Forelimb muscle (tissue), 1 donor: ENCODE results near the gene GRWD1. TPM values are rescaled to one million over a fixed set of nuclear protein-coding genes. Genes with fewer than 3 reads are reported as not detected.

Experiments used
- DNase-seq: peaks from one replicate; pipeline ENCODE4 v3.0.0-alpha.2; 2013; ENCODE audit warnings: low read depth
- polyA plus RNA-seq: library from polyadenylated mRNA; unstranded; fragments of 120-200 nt; gene quantifications from one replicate; pipeline ENCODE4 v1.2.1, GENCODE V29; 2013; ENCODE audit not compliant: insufficient read length

GRWD1 gene
- polyA plus RNA-seq, 1 donor = 23.2 TPM

DNA sequence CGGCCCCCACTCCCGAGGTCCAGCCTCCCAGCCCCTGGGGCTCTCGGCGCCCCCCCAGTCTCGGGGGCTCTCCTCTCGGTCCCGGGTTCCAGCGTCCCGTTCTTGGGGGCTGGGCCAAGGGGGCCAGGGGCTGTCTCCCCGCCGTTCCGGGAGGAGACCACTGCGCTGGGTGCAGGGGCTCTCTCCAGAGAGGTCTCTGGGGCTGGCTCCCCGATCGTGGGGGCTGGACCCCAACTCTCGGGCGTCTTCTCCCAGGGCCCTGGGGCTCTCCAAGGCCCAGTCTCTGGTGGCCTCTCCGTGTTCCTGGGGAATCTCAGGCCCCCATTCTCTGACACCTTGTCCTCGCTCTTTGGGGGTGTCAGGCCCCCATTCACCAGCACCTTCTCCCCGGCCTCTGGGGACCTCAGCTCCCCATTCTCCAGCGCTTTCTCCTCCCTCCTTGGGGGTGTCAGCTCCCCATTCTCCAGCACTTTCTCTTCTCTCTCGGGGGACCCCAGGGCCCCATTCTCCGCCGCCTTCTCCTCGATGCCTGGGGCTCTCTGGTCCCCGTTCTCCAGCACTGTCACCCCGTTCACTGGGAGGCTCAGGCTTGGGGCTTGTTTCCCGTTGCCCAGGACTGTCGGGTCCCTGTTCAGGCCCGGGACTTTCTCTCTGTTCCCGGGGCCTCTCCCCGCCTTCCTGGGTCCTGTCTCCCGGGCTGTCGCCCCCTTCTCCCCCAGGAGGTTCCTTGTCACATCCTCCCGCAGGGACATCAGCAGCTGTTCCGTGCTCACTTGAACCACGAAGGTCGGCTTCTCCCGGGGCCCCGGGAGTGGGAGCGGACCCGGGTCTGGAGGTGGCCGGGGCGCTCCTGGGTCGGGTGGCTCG lies 52.2 kb downstream of the GRWD1 start:
- DNase-seq = no peak

GRCh38 chr19:48498595-48499311 lies 53.0 kb downstream of the GRWD1 start:
- no peak for DNase-seq

GRCh38 chr19:48499316-48500090 lies 53.7 kb downstream of the GRWD1 start:
- DNase-seq = no peak

- DNase-seq = no peak
Measured at GRCh38 chr19:48500830-48501493, 55.2 kb downstream of the GRWD1 start.

DNA sequence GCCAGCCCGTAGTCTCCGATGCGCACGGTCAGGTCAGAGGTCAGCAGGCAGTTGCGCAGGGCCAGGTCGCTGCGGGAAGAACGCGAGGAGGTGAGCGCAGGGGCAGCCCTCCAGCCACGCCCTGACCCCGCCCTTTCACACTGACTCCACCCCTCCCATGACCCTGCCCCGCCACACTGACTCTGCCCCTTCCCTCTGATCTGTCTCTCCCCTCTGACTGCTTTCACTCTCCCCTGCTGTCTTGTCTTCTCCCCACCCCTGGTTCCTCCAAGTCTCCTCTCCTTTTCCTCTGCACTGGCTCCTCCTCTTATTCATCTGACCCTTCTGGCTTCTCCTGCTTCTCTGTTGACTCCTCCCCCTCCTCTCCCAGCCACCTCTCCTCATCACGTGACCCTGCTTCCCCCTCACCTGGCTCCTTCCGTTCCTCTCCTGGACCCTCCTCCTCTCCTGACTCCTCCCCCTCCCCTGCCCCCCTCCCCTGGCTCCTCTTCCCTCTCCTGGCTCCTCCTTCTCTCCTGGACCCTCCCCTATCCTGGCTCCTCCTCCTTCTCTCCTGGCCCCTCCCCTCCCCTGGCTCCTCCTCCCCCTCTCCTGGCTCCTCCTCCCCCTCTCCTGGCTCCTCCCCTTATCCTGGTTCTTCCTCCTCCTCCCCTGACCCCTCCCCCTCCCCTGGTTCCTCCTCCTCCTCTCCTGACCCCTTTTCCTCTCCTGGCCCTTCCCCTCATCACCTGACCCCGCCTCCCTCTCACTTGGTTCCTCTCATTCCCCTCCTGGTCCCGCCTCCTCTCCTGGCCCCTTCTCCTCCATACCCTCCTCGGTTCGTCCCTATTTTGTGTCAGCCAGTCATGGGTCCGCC lies 55.9 kb downstream of the GRWD1 start:
- DNase-seq = no peak

GRCh38 chr19:48502350-48503018 lies 56.7 kb downstream of the GRWD1 start:
- DNase-seq = no peak

DNA sequence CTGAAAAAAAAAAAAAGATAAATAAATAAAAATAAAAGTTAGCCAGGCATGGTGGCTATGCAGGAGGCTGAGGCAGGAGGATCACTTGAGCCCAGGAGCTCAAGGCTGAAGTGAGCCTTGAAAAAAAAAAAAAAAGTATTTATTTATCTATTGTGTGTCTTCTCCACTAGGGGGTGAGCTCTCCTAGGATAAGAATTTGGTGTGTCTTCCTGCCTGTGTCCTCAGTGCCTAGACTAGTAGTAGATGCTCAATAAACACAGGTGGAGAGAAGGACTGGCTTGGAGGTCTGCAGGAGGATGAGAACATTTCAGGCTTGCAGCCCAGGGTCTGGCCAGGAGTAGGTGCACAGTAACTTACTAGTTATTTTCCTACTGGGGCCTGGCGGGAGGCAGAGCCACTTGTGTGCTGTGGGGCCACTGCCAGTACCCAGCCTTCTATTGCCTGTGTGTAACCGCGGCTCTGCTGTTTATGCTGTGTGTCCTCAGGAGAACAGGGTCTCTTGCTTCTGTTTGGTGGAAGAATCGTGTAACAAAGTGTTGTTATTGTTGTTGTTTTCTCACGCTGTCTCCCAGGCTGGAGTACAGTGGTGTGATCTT lies 60.5 kb downstream of the GRWD1 start:
- no peak for DNase-seq

Other genes starting within 250 kb of the GRWD1 start
- gene CARD8, start 190.1 kb upstream of the GRWD1 start, polyA plus RNA-seq = 36.1 TPM
- 1.9 TPM for gene ZNF114, start 175.9 kb upstream of the GRWD1 start, polyA plus RNA-seq
- 143 TPM for gene EMP3, start 120.4 kb upstream of the GRWD1 start, polyA plus RNA-seq
- 18.6 TPM for gene TMEM143, start 82.0 kb upstream of the GRWD1 start, polyA plus RNA-seq
- gene SYNGR4, start 81.6 kb upstream of the GRWD1 start, polyA plus RNA-seq = not detected
- gene KDELR1, start 54.4 kb upstream of the GRWD1 start, polyA plus RNA-seq = 109 TPM
- gene GRIN2D, start 52.3 kb upstream of the GRWD1 start, polyA plus RNA-seq = 1.4 TPM
- gene KCNJ14, start 9.6 kb downstream of the GRWD1 start, polyA plus RNA-seq = 0.81 TPM
- 45.7 TPM for gene CYTH2, start 23.4 kb downstream of the GRWD1 start, polyA plus RNA-seq
- not detected for gene LMTK3, start 65.9 kb downstream of the GRWD1 start, polyA plus RNA-seq
- gene SULT2B1, start 106.2 kb downstream of the GRWD1 start, polyA plus RNA-seq = 0.10 TPM
- gene SPACA4, start 160.8 kb downstream of the GRWD1 start, polyA plus RNA-seq = not detected
- not detected for gene FAM83E, start 169.1 kb downstream of the GRWD1 start, polyA plus RNA-seq
- gene RPL18, start 173.2 kb downstream of the GRWD1 start, polyA plus RNA-seq = 1,725 TPM
- gene SPHK2, start 173.5 kb downstream of the GRWD1 start, polyA plus RNA-seq = 9.0 TPM
- 5.2 TPM for gene DBP, start 191.4 kb downstream of the GRWD1 start, polyA plus RNA-seq
- 7.6 TPM for gene CA11, start 200.2 kb downstream of the GRWD1 start, polyA plus RNA-seq
- 2.9 TPM for gene NTN5, start 227.0 kb downstream of the GRWD1 start, polyA plus RNA-seq
- 0.83 TPM for gene FUT2, start 250.0 kb downstream of the GRWD1 start, polyA plus RNA-seq